H1 (cell line): ENCODE measurements around the gene CYP26C1. TPM values are rescaled to one million over a fixed set of nuclear protein-coding genes. Genes with fewer than 3 reads are reported as not detected.

Experiments
- ATF2 ChIP-seq: IDR thresholded peaks from 2 replicates; pipeline ENCODE4 v1.6.1; 2012; ENCODE audit warnings: low read length, inconsistent platforms
- BCL11A ChIP-seq, 2 experiments: IDR thresholded peaks; one replicate each; pipeline ENCODE4 v1.6.1; 2011; ENCODE audit warnings: low read depth in 2 of 2, low read length in 2 of 2, mild to moderate bottlenecking in 2 of 2
- KDM4A ChIP-seq: IDR thresholded peaks from one replicate; pipeline ENCODE4 v1.7.1; 2012; ENCODE audit warnings: low read depth, mild to moderate bottlenecking, moderate library complexity, low read length, inconsistent platforms; ENCODE audit not compliant: severe bottlenecking
- TEAD4 ChIP-seq: IDR thresholded peaks from 2 replicates; pipeline ENCODE4 v1.6.1; 2012; ENCODE audit warnings: low read depth, low read length, inconsistent platforms, mixed read lengths
- polyA plus RNA-seq, 7 experiments: library from polyadenylated mRNA; depleted of rRNA in 3 of 7; stranded (reverse) in 5 of 7; unstranded in 2 of 7; fragments of >200 nt in 5 of 7; fragments of 200-250 nt in 2 of 7; gene quantifications; 1 replicate in 5 of 7; 2 replicates in 1 of 7; 4 replicates in 1 of 7; pipeline versions ENCODE4 v1.2.1 to v1.2.3, GENCODE V29; 2011 to 2013; ENCODE audit warnings: missing spikeins in 2 of 7, mixed read lengths in 2 of 7
- total RNA-seq: library from RNA; stranded (reverse); fragmentation: NEBNext Ultra II Directional; extraction: Animal tissue kit (Norgen Biotek cat#: 25700); gene quantifications from 2 replicates; pipeline ENCODE4 v1.2.1, GENCODE V29; 2021

The CYP26C1 gene
- total and polyA plus RNA-seq, 2 of the 8 experiments (the other 6 are each of a cell fraction or from before 2014, with no cell fraction given) = 0.12 to 0.28 TPM

DNA sequence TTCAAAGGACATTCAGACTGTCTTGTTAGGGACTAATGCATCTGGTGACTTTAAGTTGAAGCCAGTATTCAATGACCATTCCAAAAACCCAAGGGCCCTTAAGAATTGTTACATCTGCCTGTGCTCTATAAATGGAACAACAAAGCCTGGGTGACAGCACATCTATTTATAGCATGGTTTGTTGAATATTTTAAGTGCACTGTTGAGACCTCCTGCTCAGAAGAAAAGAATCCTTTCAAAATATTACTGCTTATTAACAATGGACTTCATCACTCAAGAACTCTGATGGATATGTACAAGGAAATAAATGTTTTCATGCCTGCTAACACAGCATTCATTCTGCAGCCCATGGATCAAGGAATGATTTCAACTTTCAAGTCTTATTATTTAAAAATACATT lies 33.1 kb upstream of the CYP26C1 start (continued):
- no peak for TF ChIP-seq ATF2
- TF ChIP-seq TEAD4 = no peak
- no peak for TF ChIP-seq KDM4A
- no peak for TF ChIP-seq BCL11A (IDR thresholded peaks at IDR 0.05; ENCODE audit: low read depth in 2 of 2, low read length in 2 of 2)
